Tibial nerve (tissue), 4 donors: ENCODE data around the gene SCN7A.

Source experiments
- CTCF ChIP-seq, 5 experiments: fragments of 200-600 bp in 3 of 5; fragments of 450-650 bp in 2 of 5; sonication (generic) in 3 of 5; IDR thresholded peaks; one replicate each; pipeline ENCODE4 v1.5.1; 2016 to 2019; ENCODE audit warnings: antibody characterized with exemption in 5 of 5, mild to moderate bottlenecking in 3 of 5, moderate library complexity in 2 of 5
- EP300 ChIP-seq, 2 donors: sonication (generic); formaldehyde crosslinking; IDR thresholded peaks; one replicate each; pipeline ENCODE4 v1.6.1; 2017; ENCODE audit warnings: antibody characterized with exemption in 2 of 2, mild to moderate bottlenecking in 1 of 2
- POLR2A ChIP-seq, 2 donors: fragments of 450-650 bp; IDR thresholded peaks; one replicate each; pipeline ENCODE4 v1.6.1; 2017; ENCODE audit warnings: antibody characterized with exemption in 2 of 2, mild to moderate bottlenecking in 2 of 2, moderate library complexity in 2 of 2

GRCh38 chr2:166485558-166486178 lies 8.4 kb downstream of the SCN7A start:
- TF ChIP-seq CTCF (IDR thresholded peaks at IDR 0.05) = no peak
- TF ChIP-seq POLR2A (IDR thresholded peaks at IDR 0.05) = no peak
- TF ChIP-seq EP300 (IDR thresholded peaks at IDR 0.05) = peak in 1 of 2 donors; percentile 49
